ENCODE data around the gene GNPAT. TPM values are rescaled to one million over a fixed set of nuclear protein-coding genes. Genes with fewer than 3 reads are reported as not detected.
A peak's percentile ranks its signal among the peaks of the same experiment; 100 is the strongest.

Gene GNPAT
- total RNA-seq (2021), result 32.8 to 40.4 TPM (median 38.4 TPM) in 3 replicates
- percentile 77 among the genes with signal in this experiment for Bru-seq, nascent RNA
- long read RNA-seq, experiment 1, transcript GNPAT-201 (16 exons, 2,643 nt), result major isoform, 223 of 278 reads
- long read RNA-seq, experiment 1, partial matches to known transcripts, result 15 of 278 reads
- long read RNA-seq, experiment 1, other reads (novel, unspliced or antisense), result 40 of 278 reads
- long read RNA-seq, experiment 2, transcript GNPAT-201 (16 exons, 2,643 nt), result major isoform, 31 of 56 reads
- long read RNA-seq, experiment 2, partial matches to known transcripts, result 10 of 56 reads
- long read RNA-seq, experiment 2, other reads (novel, unspliced or antisense), result 14 of 56 reads
- long read RNA-seq, experiment 3, transcript GNPAT-201 (16 exons, 2,643 nt), result major isoform, 94 of 121 reads
- long read RNA-seq, experiment 3, partial matches to known transcripts, result 10 of 121 reads
- long read RNA-seq, experiment 3, other reads (novel, unspliced or antisense), result 17 of 121 reads

DNA sequence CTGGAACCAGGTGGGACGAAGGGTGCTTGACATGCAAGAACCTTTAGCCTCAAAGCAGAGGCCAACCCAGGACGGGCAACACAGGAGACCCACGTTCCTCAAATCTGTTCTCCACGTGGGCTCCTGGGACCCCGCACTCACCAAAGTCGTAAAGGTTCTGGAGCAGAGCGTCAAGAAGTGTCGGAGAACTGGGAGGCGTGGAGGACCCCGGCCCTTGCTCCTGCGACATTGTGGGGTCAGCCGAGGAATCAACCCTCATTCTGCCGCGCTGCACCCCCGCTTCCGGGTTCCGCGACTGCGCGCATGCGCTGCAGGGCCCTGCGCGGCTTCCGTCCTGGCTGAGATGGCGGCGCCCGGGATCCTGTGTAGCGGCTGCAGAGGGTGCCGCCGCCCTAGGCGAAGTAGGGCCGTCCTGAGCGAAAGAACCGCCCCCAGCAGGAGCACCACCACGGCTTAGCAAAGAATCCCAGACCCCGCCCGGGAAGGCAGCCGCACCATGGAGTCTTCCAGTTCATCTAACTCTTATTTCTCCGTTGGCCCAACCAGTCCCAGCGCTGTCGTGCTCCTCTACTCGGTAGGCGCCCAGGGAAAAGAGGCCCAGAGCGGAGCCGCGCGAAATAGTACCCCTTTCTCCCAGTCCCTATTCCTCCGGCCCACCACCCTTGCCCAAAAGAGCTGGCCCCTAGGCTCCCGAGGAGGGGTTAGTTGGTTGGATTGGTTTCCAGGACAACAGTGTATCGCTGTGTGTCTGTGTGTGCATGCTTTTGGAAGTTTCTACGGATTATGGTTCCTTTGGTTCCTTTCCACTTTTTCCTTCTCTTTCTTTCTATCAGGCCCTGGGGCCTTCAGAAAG, at the start of gene GNPAT:
TSS of gene GNPAT (plus strand) at position 330 of the 853 bp plus-strand sequence. CDS start at position 497, 167 bp downstream.
- POLR2A ChIA-PET, result no interaction called here
- TF ChIP-seq IRF2 (CRISPR knock-in tag; IDR thresholded peaks at IDR 0.05; ENCODE audit: borderline replicate concordance, low read depth), result no peak
- no peak for TF ChIP-seq FOXJ3 (CRISPR knock-in tag; IDR thresholded peaks at IDR 0.05; ENCODE audit: borderline replicate concordance)
- TF ChIP-seq, protein P1, sequence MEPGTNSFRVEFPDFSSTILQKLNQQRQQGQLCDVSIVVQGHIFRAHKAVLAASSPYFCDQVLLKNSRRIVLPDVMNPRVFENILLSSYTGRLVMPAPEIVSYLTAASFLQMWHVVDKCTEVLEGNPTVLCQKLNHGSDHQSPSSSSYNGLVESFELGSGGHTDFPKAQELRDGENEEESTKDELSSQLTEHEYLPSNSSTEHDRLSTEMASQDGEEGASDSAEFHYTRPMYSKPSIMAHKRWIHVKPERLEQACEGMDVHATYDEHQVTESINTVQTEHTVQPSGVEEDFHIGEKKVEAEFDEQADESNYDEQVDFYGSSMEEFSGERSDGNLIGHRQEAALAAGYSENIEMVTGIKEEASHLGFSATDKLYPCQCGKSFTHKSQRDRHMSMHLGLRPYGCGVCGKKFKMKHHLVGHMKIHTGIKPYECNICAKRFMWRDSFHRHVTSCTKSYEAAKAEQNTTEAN (CRISPR knock-in tag; IDR thresholded peaks at IDR 0.05), result peak; percentile 60; the same call in 1 of the 2 replicates
- TF ChIP-seq SP1 (CRISPR knock-in tag; conservative IDR thresholded peaks at IDR 0.05), result peak; percentile 44; the same call in 1 of the 2 replicates
- TF ChIP-seq ETV6 (CRISPR knock-in tag; IDR thresholded peaks at IDR 0.05), result no peak; the same call in 1 of the 2 replicates
- TF ChIP-seq, protein P2, sequence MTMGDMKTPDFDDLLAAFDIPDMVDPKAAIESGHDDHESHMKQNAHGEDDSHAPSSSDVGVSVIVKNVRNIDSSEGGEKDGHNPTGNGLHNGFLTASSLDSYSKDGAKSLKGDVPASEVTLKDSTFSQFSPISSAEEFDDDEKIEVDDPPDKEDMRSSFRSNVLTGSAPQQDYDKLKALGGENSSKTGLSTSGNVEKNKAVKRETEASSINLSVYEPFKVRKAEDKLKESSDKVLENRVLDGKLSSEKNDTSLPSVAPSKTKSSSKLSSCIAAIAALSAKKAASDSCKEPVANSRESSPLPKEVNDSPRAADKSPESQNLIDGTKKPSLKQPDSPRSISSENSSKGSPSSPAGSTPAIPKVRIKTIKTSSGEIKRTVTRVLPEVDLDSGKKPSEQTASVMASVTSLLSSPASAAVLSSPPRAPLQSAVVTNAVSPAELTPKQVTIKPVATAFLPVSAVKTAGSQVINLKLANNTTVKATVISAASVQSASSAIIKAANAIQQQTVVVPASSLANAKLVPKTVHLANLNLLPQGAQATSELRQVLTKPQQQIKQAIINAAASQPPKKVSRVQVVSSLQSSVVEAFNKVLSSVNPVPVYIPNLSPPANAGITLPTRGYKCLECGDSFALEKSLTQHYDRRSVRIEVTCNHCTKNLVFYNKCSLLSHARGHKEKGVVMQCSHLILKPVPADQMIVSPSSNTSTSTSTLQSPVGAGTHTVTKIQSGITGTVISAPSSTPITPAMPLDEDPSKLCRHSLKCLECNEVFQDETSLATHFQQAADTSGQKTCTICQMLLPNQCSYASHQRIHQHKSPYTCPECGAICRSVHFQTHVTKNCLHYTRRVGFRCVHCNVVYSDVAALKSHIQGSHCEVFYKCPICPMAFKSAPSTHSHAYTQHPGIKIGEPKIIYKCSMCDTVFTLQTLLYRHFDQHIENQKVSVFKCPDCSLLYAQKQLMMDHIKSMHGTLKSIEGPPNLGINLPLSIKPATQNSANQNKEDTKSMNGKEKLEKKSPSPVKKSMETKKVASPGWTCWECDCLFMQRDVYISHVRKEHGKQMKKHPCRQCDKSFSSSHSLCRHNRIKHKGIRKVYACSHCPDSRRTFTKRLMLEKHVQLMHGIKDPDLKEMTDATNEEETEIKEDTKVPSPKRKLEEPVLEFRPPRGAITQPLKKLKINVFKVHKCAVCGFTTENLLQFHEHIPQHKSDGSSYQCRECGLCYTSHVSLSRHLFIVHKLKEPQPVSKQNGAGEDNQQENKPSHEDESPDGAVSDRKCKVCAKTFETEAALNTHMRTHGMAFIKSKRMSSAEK (CRISPR knock-in tag; IDR thresholded peaks at IDR 0.05; ENCODE audit: borderline replicate concordance), result no peak
- no peak for TF ChIP-seq GRHL2 (CRISPR knock-in tag; IDR thresholded peaks at IDR 0.05; ENCODE audit: insufficient replicate concordance, severe bottlenecking)
- TF ChIP-seq, protein P3, sequence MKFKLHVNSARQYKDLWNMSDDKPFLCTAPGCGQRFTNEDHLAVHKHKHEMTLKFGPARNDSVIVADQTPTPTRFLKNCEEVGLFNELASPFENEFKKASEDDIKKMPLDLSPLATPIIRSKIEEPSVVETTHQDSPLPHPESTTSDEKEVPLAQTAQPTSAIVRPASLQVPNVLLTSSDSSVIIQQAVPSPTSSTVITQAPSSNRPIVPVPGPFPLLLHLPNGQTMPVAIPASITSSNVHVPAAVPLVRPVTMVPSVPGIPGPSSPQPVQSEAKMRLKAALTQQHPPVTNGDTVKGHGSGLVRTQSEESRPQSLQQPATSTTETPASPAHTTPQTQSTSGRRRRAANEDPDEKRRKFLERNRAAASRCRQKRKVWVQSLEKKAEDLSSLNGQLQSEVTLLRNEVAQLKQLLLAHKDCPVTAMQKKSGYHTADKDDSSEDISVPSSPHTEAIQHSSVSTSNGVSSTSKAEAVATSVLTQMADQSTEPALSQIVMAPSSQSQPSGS (CRISPR knock-in tag; IDR thresholded peaks at IDR 0.05; ENCODE audit: borderline replicate concordance, low read depth), result no peak
- TF ChIP-seq, protein P4, sequence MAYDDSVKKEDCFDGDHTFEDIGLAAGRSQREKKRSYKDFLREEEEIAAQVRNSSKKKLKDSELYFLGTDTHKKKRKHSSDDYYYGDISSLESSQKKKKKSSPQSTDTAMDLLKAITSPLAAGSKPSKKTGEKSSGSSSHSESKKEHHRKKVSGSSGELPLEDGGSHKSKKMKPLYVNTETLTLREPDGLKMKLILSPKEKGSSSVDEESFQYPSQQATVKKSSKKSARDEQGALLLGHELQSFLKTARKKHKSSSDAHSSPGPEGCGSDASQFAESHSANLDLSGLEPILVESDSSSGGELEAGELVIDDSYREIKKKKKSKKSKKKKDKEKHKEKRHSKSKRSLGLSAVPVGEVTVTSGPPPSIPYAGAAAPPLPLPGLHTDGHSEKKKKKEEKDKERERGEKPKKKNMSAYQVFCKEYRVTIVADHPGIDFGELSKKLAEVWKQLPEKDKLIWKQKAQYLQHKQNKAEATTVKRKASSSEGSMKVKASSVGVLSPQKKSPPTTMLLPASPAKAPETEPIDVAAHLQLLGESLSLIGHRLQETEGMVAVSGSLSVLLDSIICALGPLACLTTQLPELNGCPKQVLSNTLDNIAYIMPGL (CRISPR knock-in tag; IDR thresholded peaks at IDR 0.05), result 0 out of 2 replicates have a peak, but pooled peaks have one; percentile 23
- no peak for TF ChIP-seq ZNF423 (CRISPR knock-in tag; IDR thresholded peaks at IDR 0.05)
- peak; percentile 49; the same call in 1 of the 2 replicates for TF ChIP-seq NFE2L1 (CRISPR knock-in tag; IDR thresholded peaks at IDR 0.05)
- TF ChIP-seq, protein P5, sequence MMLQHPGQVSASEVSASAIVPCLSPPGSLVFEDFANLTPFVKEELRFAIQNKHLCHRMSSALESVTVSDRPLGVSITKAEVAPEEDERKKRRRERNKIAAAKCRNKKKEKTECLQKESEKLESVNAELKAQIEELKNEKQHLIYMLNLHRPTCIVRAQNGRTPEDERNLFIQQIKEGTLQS (CRISPR knock-in tag; conservative IDR thresholded peaks at IDR 0.05), result no peak
- no peak for TF ChIP-seq GTF2I (CRISPR knock-in tag; conservative IDR thresholded peaks at IDR 0.05)
- no peak for TF ChIP-seq ZBTB21 (CRISPR knock-in tag; IDR thresholded peaks at IDR 0.05; ENCODE audit: borderline replicate concordance)
- TF ChIP-seq, protein P6, sequence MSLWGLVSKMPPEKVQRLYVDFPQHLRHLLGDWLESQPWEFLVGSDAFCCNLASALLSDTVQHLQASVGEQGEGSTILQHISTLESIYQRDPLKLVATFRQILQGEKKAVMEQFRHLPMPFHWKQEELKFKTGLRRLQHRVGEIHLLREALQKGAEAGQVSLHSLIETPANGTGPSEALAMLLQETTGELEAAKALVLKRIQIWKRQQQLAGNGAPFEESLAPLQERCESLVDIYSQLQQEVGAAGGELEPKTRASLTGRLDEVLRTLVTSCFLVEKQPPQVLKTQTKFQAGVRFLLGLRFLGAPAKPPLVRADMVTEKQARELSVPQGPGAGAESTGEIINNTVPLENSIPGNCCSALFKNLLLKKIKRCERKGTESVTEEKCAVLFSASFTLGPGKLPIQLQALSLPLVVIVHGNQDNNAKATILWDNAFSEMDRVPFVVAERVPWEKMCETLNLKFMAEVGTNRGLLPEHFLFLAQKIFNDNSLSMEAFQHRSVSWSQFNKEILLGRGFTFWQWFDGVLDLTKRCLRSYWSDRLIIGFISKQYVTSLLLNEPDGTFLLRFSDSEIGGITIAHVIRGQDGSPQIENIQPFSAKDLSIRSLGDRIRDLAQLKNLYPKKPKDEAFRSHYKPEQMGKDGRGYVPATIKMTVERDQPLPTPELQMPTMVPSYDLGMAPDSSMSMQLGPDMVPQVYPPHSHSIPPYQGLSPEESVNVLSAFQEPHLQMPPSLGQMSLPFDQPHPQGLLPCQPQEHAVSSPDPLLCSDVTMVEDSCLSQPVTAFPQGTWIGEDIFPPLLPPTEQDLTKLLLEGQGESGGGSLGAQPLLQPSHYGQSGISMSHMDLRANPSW (CRISPR knock-in tag; conservative IDR thresholded peaks at IDR 0.05; ENCODE audit: low read depth), result no peak
- TF ChIP-seq ESRRA (CRISPR knock-in tag; IDR thresholded peaks at IDR 0.05; ENCODE audit: borderline replicate concordance), result peak; percentile 56; the same call in 1 of the 2 replicates
- no peak for TF ChIP-seq ZNF396 (CRISPR knock-in tag; IDR thresholded peaks at IDR 0.05; ENCODE audit: borderline replicate concordance)
- no peak for TF ChIP-seq NFATC4 (CRISPR knock-in tag; IDR thresholded peaks at IDR 0.05)
- peak; percentile 73; the same call in 1 of the 2 replicates for TF ChIP-seq TEAD1 (CRISPR knock-in tag; IDR thresholded peaks at IDR 0.05)
- 0 out of 2 replicates have a peak, but pooled peaks have one; percentile 5 for TF ChIP-seq ZNF416 (CRISPR knock-in tag; IDR thresholded peaks at IDR 0.05)

More for the DNA sequence above, at the start of gene GNPAT:
- CTCF ChIA-PET, result interaction anchor here (1.2 kb wide), 2 partner anchors 9 to 97 kb away, joined by 3 read pairs; partner anchors contain the start of genes EXOC8 and SPRTN
- H3K4me3 Mint-ChIP-seq, result peak within 1 kb of the TSS; percentile 96
- ATAC-seq (peak; percentile 93), DNase-seq (ENCODE audit: low spot score) (peak; percentile 88)
- peaks cover 15% of the 10 kb centered on the region for H3K4me1 Mint-ChIP-seq
- H3K9me3 Mint-ChIP-seq, result no peaks in the 10 kb centered on the region
- H3K27ac Mint-ChIP-seq, result peak within 1 kb of the TSS; percentile 86
- peaks cover 9% of the 10 kb centered on the region for H3K36me3 Mint-ChIP-seq
- no peaks in the 10 kb centered on the region for H3K27me3 Mint-ChIP-seq (ENCODE audit: low read depth)
